Karpas-422 (cell line): ENCODE measurements around the gene ZXDC. TPM values are rescaled to one million over a fixed set of nuclear protein-coding genes. Genes with fewer than 3 reads are reported as not detected.

Experiments
- DNase-seq: peaks from one replicate; pipeline ENCODE4 v3.0.0-alpha.2; 2015
- H2AFZ ChIP-seq: fragments of 200-600 bp; sonication (generic); 2 replicates; pipeline ENCODE4 v1.6.1; 2014; ENCODE audit warnings: antibody characterized with exemption, low read length, mixed read lengths
- H3K27ac ChIP-seq: fragments of 200-600 bp; sonication (generic); 2 replicates; pipeline ENCODE4 v1.5.1; 2014; ENCODE audit warnings: mild to moderate bottlenecking, low read length, moderate library complexity
- H3K27me3 ChIP-seq: fragments of 200-600 bp; sonication (generic); 2 replicates; pipeline ENCODE4 v1.6.1; 2014; ENCODE audit warnings: low read length, mixed read lengths
- H3K36me3 ChIP-seq: fragments of 200-600 bp; sonication (generic); 2 replicates; pipeline ENCODE4 v1.6.1; 2014; ENCODE audit warnings: low read length, mixed read lengths; ENCODE audit not compliant: insufficient read depth
- H3K4me1 ChIP-seq: fragments of 200-600 bp; sonication (generic); 2 replicates; pipeline ENCODE4 v1.6.1; 2014; ENCODE audit warnings: mild to moderate bottlenecking, low read length, mixed read lengths
- H3K4me2 ChIP-seq: fragments of 200-600 bp; sonication (generic); 2 replicates; pipeline ENCODE4 v1.6.1; 2014; ENCODE audit warnings: low read length, low read depth, mild to moderate bottlenecking; ENCODE audit not compliant: poor library complexity, severe bottlenecking
- H3K4me3 ChIP-seq: fragments of 200-600 bp; sonication (generic); 2 replicates; pipeline ENCODE4 v1.5.1; 2014; ENCODE audit warnings: mild to moderate bottlenecking, antibody characterized with exemption, low read length, mixed read lengths
- H3K79me2 ChIP-seq: fragments of 200-600 bp; sonication (generic); 2 replicates; pipeline ENCODE4 v1.6.1; 2014; ENCODE audit warnings: mild to moderate bottlenecking, low read length, mixed read lengths
- H3K9ac ChIP-seq: fragments of 200-600 bp; sonication (generic); 2 replicates; pipeline ENCODE4 v1.6.0; 2014; ENCODE audit warnings: low read length
- H3K9me2 ChIP-seq: fragments of 200-600 bp; sonication (generic), shearing (Covaris generic); replicated peaks from 2 replicates; pipeline ENCODE4 v1.6.0; 2014; ENCODE audit warnings: mild to moderate bottlenecking, low read length, moderate library complexity; ENCODE audit not compliant: insufficient read depth
- H3K9me3 ChIP-seq: fragments of 300-700, 200-600 bp; sonication (generic); 2 replicates; pipeline ENCODE4 v1.6.1; 2014; ENCODE audit warnings: low read length, mixed read lengths
- H4K20me1 ChIP-seq: fragments of 200-600 bp; sonication (generic); 2 replicates; pipeline ENCODE4 v1.6.1; 2014; ENCODE audit warnings: mild to moderate bottlenecking, antibody characterized with exemption, low read length, low read depth; ENCODE audit not compliant: insufficient read depth
- total RNA-seq: library from RNA; depleted of rRNA; stranded (reverse); fragments of >200 nt; shearing (Covaris generic); gene quantifications from 2 replicates; pipeline ENCODE4 v1.2.3, GENCODE V29; 2014; ENCODE audit warnings: low replicate concordance

The ZXDC gene
- total RNA-seq, 1 experiment from 2014 or later: 18.9 TPM

DNA sequence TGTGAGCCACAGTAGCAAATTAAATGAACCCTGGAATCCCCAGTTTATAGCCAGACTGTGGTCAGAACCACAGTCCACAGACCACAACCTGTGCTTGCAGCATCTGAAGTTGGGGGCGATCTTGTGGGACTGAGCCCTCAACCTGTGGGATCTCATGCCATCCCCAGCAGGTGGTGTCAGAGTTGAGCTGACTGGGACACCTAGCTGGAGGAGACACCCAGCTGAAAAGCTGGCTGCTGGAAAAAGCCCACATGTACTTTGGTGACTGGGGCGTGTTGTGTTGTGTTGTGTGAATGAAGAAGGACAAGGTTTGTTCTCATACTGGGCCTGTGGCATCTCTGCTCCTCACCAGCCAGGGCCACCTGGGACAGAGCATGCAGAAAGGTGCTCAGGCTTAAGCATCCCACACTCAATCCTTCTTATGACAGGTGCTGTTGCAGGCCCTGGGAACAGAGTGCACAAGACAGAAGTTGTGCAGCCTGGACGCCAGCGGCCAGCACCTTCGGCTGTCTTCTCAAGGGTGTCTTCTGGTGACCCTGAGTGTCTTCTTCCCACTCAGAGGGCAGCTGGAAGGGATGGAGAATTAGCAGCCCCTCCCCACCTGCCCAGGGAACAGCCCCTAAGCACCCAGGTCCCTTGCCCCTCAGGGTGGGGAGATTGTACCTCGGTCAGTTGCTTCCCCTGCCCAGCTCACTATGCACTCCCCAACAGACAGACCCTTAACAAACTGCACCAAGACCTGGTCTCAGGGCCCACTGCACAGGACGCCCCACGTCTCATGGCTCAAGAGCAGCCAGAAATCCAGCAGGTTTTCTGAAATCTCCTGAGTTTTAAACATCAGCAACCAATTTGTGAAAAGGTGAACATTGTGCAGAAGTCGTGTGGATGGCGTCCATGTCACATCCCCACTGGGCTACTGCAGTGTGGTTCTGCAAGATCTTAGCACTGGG, 44.1 kb upstream of the ZXDC start:
- Histone ChIP-seq H3K9ac (no peak overlapping the region), H3K79me2 (no peaks in the 10 kb centered on the region), H3K9me3 (no peaks in the 10 kb centered on the region), H3K4me2 (no peak overlapping the region), H3K9me2 (no peaks in the 10 kb centered on the region), H3K27me3 (no peaks in the 10 kb centered on the region), H3K4me3 (no peak overlapping the region), H3K27ac (no peak overlapping the region), H4K20me1 (no peaks in the 10 kb centered on the region), H3K36me3 (no peaks in the 10 kb centered on the region), H2AFZ (no peak overlapping the region), H3K4me1 (no peaks in the 10 kb centered on the region)
- DNase-seq: no peak

DNA sequence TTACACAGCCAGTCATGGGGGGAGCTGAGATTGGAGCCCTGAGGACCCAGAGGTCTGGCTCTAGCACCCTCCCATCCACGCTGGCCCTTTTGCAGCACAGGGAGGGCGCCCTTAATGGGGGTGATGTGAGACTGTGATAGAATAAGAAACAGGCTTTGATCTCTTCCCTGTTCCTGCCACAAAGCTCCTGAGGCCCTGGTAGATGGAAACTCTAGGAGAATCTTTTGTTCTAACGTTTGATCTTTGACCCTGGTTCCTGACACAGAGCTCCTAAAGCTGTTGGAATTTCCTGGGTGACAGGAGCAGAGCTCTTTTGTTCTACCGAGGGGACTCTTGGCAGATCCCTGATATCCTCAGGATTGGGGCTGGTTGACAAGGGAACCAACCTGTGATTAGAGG, 43.1 kb upstream of the ZXDC start:
- no peak overlapping the region for H2AFZ ChIP-seq
- H3K27ac ChIP-seq: no peak overlapping the region
- no peaks in the 10 kb centered on the region for H3K4me1 ChIP-seq
- no peak overlapping the region for H3K4me2 ChIP-seq
- no peaks in the 10 kb centered on the region for H3K79me2 ChIP-seq
- H3K4me3 ChIP-seq: no peak overlapping the region
- no peaks in the 10 kb centered on the region for H3K9me2 ChIP-seq
- H3K9ac ChIP-seq: no peak overlapping the region
- DNase-seq: no peak
- H3K36me3 ChIP-seq: no peaks in the 10 kb centered on the region
- no peaks in the 10 kb centered on the region for H4K20me1 ChIP-seq
- no peaks in the 10 kb centered on the region for H3K27me3 ChIP-seq
- no peaks in the 10 kb centered on the region for H3K9me3 ChIP-seq

DNA sequence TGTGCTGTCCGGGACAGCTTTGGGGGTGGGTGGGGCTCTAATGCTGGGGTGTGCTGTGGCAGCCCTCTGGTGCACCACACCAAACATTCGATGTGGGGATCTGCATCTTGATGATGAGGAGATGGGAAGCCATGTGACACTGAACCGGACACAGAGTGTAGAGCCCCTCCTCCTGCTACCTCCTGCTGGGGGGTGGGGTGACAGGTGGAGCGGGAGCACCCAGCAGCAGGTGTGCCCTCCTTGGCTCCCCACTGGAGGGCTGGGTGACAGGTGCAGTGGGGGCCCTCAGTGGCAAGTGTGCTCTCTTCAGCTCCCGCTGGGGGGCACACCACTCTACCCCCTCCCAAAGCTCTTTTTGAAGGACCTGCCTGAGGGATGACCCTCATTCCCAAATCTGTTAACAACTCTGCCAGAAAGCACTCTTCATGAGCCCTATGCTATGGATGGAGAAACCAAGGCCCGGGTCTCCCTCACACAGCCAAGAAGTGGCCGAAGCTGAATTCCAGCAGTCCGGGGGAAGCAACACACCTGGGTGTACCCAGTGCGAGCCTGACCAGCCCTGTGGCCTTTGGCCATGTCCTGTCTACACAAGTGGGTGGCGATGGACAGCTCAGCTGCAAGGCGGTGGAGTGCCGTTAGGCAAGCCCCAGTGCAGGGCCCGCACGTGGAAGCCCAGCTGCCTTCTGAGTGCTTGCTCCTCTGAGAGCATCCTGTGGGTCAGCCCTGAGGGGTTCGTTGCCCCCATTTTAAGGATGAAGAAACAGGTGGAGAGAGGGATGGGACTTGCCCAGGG, 42.5 kb upstream of the ZXDC start:
- Histone ChIP-seq H3K4me2 (no peak overlapping the region), H3K27ac (no peak overlapping the region)
- DNase-seq: no peak

DNA sequence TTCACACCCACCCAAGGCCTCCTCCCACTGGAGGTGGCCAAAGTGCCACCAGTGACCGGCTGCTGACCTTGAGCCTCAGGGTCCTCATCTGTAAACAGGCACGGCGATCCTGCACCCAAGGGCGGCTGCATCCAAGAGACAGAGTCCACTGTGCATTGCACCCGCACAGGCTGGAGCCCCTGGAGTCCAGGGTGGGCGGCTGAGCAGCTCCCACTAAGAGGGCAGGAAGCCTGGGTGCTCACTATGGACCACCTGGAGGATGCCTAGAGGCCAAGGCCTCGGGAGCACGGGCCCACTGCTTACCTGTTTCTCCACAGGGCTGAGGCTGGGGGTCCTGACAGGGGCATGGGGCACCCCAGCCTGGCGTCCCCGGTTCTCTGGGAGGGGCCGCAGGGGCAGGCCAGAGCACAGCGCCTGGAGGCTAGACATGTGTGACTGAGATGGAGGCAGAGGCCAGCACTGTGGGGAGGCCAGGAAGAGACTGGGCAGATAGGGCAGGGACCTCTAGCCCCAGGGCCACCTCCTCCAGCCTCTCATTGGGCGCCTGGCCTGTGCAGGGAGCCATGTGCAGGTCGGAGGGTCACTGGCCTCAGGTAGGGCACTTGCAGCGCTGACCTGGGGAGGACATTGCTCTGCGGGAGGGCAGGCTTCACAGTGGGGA, 41.7 kb upstream of the ZXDC start, which contains the start of gene UROC1:
UROC1 (minus strand) TSS at position 483 of the 661 bp plus-strand sequence; CDS start at position 429, 54 bp downstream.
- Histone ChIP-seq H3K79me2 (no peaks in the 10 kb centered on the region), H3K9ac (no peak within 1 kb of the TSS), H3K4me2 (no peak within 1 kb of the TSS), H2AFZ (no peak within 1 kb of the TSS), H3K27ac (no peak within 1 kb of the TSS), H3K4me1 (no peaks in the 10 kb centered on the region), H3K4me3 (no peak within 1 kb of the TSS), H4K20me1 (no peaks in the 10 kb centered on the region), H3K27me3 (no peaks in the 10 kb centered on the region), H3K9me2 (no peaks in the 10 kb centered on the region), H3K9me3 (no peaks in the 10 kb centered on the region), H3K36me3 (no peaks in the 10 kb centered on the region)
- no peak for DNase-seq

More for the DNA sequence above, 42.5 kb upstream of the ZXDC start:
- Histone ChIP-seq H3K9ac (no peak overlapping the region), H3K79me2 (no peaks in the 10 kb centered on the region), H3K27me3 (no peaks in the 10 kb centered on the region), H4K20me1 (no peaks in the 10 kb centered on the region), H3K36me3 (no peaks in the 10 kb centered on the region), H3K9me2 (no peaks in the 10 kb centered on the region), H3K4me1 (no peaks in the 10 kb centered on the region), H2AFZ (no peak overlapping the region), H3K9me3 (no peaks in the 10 kb centered on the region), H3K4me3 (no peak overlapping the region)

DNA sequence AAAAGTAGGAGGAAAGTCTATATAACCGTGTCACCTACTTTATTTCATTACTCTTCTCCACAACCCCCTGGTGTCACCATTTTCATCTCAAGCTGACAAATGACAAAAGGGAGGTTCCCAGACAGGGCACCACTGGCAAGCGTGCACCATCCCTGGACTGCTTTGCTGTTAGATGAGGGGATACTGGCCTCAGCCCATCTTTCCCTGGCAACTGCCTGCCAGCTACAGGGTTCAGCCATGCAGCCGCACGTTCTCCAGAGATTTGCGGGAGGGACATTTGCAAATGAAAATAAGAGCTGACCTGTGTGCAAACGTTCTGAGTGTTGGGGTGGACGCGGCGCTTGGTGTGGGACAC, 41.2 kb upstream of the ZXDC start:
- no peak overlapping the region for H3K9ac ChIP-seq
- H3K4me1 ChIP-seq: no peaks in the 10 kb centered on the region
- no peaks in the 10 kb centered on the region for H3K36me3 ChIP-seq
- no peak for DNase-seq
- no peaks in the 10 kb centered on the region for H4K20me1 ChIP-seq
- H3K27me3 ChIP-seq: no peaks in the 10 kb centered on the region
- no peaks in the 10 kb centered on the region for H3K79me2 ChIP-seq
- no peak overlapping the region for H3K27ac ChIP-seq
- no peak overlapping the region for H3K4me2 ChIP-seq
- no peak overlapping the region for H2AFZ ChIP-seq
- no peak overlapping the region for H3K4me3 ChIP-seq
- H3K9me3 ChIP-seq: no peaks in the 10 kb centered on the region
- H3K9me2 ChIP-seq: no peaks in the 10 kb centered on the region

DNA sequence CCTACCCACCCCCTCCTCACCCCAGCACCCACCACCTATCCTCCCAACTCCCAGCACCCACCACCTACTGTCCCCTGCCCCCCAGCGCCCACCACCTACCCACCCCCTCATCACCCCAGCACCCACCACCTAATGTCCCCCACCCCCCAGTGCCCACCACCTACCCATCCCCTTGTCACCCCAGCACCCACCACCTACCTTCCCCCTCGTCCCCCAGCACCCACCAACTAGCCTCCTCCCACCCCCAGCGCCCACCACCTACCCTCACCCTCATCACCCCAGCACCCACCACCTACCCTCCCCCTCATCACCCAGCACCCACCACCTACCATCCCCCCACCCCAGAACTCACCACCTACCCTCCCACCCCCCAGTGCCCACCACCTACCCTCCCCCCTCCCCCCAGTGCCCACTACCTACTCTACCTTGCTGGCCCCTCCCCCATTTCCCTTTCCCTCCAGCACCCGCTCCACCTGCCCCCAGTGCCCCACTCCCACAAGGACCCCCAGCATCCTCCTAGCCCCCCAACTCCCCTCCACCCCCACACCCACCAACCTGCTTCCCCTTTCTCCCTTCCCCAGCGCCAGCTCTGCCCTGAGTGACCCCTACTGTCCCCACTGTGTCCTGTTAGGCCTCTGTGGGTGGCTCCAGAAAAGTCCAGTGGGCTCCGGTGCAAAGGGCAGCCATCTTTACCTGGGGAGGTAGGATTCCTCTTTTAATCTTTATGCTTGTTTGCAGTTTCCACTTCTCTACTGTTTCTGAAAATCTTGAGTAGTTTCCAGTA, 40.7 kb upstream of the ZXDC start:
- Histone ChIP-seq H3K4me3 (no peak overlapping the region), H3K9me2 (no peaks in the 10 kb centered on the region), H3K4me2 (no peak overlapping the region), H3K27me3 (no peaks in the 10 kb centered on the region), H3K36me3 (no peaks in the 10 kb centered on the region), H3K79me2 (no peaks in the 10 kb centered on the region), H3K9me3 (no peaks in the 10 kb centered on the region), H3K9ac (no peak overlapping the region), H4K20me1 (no peaks in the 10 kb centered on the region), H3K27ac (no peak overlapping the region), H2AFZ (no peak overlapping the region), H3K4me1 (no peaks in the 10 kb centered on the region)
- DNase-seq: no peak

DNA sequence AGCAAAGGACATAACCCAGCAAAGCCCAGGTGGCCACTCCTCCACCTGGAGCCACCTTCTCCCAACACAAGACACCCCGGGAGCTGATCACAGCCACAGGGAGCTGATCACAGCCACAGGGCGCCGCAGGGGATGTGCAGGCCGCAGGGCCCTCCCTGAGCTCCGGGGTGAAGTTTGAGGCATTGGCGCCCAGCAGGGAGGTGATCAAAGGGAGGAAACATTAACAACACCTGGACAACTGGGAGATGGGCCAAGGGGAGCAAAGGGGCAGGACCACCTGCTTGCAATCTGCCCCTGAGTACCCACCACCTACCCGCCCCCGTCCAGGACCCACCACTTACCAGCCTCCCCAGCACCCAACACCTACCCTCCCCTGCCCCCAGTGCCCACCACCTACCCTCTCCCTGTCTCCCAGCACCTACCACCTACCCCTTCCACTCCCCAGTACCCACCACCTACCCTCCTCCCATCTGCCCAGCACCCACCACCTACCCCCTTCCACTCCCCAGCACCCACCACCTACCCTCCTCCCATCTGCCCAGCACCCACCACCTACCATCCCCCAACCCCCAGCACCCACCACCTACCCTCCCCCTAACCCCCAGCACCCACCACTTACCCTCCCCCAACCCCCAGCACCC, 39.5 kb upstream of the ZXDC start:
- Histone ChIP-seq H3K4me1 (no peaks in the 10 kb centered on the region), H3K4me2 (no peak overlapping the region), H3K36me3 (no peaks in the 10 kb centered on the region), H3K9me3 (no peaks in the 10 kb centered on the region), H3K9ac (no peak overlapping the region), H3K79me2 (no peaks in the 10 kb centered on the region), H3K27ac (no peak overlapping the region), H3K9me2 (no peaks in the 10 kb centered on the region), H4K20me1 (no peaks in the 10 kb centered on the region), H2AFZ (no peak overlapping the region), H3K27me3 (no peaks in the 10 kb centered on the region), H3K4me3 (no peak overlapping the region)
- no peak for DNase-seq
